ENCODE data around the gene DCLRE1B.

DCLRE1B gene

DNA sequence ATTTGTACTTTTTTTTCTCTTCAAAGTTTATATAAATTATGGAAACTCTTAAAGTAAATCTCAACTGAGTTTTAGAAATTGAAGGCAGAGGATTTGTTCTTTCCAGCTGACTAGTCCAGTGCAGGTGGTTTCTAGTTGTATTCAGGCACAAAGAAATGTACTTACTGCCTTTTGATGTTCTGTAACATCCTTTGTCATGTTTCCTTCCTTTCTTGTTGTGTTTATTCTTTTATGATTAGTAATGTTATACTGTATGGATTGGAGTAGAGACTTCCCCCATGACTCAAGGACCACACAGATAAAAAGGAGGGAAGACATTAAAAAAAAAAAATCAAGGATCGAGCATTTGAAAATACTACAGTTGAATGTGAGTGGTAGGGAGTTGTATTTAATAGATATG is 32.0 kb downstream of the DCLRE1B start:
- in situ Hi-C loops (cut with HindIII; ENCODE audit: low sequenced_read_pairs), result no loop called here

DNA sequence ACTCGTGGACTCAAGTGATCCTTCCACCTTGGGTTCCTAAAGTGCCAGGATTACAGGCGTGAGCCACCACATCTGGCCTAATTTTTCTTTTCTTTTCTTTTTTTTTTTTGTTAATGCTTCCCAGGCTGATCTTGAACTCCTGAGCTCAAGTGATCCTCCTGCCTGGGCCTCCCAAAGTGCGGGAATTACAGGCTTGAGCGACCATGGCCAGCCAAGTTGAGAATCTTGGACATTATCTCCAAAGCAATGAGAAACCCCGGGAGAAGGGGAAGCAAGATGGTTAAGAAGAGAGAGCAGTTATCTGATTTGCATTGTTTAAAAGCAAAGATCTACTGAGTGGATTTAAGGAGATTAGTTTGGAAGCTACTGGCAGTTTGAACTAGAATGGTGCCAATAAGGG is 33.1 kb downstream of the DCLRE1B start:
- TF ChIP-seq, protein P1, sequence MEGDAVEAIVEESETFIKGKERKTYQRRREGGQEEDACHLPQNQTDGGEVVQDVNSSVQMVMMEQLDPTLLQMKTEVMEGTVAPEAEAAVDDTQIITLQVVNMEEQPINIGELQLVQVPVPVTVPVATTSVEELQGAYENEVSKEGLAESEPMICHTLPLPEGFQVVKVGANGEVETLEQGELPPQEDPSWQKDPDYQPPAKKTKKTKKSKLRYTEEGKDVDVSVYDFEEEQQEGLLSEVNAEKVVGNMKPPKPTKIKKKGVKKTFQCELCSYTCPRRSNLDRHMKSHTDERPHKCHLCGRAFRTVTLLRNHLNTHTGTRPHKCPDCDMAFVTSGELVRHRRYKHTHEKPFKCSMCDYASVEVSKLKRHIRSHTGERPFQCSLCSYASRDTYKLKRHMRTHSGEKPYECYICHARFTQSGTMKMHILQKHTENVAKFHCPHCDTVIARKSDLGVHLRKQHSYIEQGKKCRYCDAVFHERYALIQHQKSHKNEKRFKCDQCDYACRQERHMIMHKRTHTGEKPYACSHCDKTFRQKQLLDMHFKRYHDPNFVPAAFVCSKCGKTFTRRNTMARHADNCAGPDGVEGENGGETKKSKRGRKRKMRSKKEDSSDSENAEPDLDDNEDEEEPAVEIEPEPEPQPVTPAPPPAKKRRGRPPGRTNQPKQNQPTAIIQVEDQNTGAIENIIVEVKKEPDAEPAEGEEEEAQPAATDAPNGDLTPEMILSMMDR (IDR thresholded peaks at IDR 0.05; ENCODE audit: low read depth, low read length), result no peak
- DNase-seq (ENCODE audit: low read depth, low spot score), result no peak
- no peak overlapping the region for H3K4me3 ChIP-seq (ENCODE audit: low read depth, low read length)
- in situ Hi-C loops (cut with HindIII; ENCODE audit: low sequenced_read_pairs), result no loop called here

More for the DNA sequence above, 32.0 kb downstream of the DCLRE1B start:
- TF ChIP-seq, protein P1 (IDR thresholded peaks at IDR 0.05; ENCODE audit: low read depth, low read length), result no peak
- no peak overlapping the region for H3K4me3 ChIP-seq (ENCODE audit: low read depth, low read length)
- DNase-seq (ENCODE audit: low read depth, low spot score), result no peak

DNA sequence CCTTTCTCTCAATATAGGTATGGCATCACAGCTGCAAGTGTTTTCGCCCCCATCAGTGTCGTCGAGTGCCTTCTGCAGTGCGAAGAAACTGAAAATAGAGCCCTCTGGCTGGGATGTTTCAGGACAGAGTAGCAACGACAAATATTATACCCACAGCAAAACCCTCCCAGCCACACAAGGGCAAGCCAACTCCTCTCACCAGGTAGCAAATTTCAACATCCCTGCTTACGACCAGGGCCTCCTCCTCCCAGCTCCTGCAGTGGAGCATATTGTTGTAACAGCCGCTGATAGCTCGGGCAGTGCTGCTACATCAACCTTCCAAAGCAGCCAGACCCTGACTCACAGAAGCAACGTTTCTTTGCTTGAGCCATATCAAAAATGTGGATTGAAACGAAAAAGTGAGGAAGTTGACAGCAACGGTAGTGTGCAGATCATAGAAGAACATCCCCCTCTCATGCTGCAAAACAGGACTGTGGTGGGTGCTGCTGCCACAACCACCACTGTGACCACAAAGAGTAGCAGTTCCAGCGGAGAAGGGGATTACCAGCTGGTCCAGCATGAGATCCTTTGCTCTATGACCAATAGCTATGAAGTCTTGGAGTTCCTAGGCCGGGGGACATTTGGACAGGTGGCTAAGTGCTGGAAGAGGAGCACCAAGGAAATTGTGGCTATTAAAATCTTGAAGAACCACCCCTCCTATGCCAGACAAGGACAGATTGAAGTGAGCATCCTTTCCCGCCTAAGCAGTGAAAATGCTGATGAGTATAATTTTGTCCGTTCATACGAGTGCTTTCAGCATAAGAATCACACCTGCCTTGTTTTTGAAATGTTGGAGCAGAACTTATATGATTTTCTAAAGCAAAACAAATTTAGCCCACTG is 35.5 kb downstream of the DCLRE1B start:
- DNase-seq (ENCODE audit: low read depth, low spot score), result no peak
- H3K4me3 ChIP-seq (ENCODE audit: low read depth, low read length), result no peak overlapping the region
- TF ChIP-seq, protein P1 (IDR thresholded peaks at IDR 0.05; ENCODE audit: low read depth, low read length), result no peak
- in situ Hi-C loops (cut with HindIII; ENCODE audit: low sequenced_read_pairs), result no loop called here

DNA sequence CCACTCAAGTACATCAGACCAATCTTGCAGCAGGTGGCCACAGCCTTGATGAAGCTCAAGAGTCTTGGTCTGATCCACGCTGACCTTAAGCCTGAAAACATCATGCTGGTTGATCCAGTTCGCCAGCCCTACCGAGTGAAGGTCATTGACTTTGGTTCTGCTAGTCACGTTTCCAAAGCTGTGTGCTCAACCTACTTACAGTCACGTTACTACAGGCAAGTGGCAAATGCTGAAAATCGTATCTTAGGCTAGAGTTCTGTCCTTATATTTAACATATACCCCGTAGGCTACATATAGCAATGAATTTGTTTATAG is 36.1 kb downstream of the DCLRE1B start:
- no peak overlapping the region for H3K4me3 ChIP-seq (ENCODE audit: low read depth, low read length)
- DNase-seq (ENCODE audit: low read depth, low spot score), result no peak
- TF ChIP-seq, protein P1 (IDR thresholded peaks at IDR 0.05; ENCODE audit: low read depth, low read length), result no peak
- in situ Hi-C loops (cut with HindIII; ENCODE audit: low sequenced_read_pairs), result no loop called here

DNA sequence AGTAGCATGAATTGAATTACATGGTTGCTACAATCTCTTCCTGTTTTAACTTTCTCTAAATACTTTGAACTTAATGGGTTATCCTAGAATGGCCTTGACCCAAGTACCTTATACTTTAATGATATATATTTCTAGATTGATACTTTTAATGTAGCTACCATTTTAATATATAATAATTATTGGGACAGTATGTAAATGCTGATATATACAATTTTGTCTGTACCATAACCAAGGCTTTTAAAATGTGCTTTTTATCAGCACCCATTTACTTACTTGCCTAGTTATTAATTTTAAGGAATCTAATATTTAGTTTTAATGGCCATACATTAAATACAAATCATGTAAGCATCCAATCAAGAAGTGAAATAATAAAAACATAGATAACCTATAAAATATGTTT is 37.4 kb downstream of the DCLRE1B start:
- TF ChIP-seq, protein P1 (IDR thresholded peaks at IDR 0.05; ENCODE audit: low read depth, low read length), result no peak
- no peak overlapping the region for H3K4me3 ChIP-seq (ENCODE audit: low read depth, low read length)
- no peak for DNase-seq (ENCODE audit: low read depth, low spot score)
- in situ Hi-C loops (cut with HindIII; ENCODE audit: low sequenced_read_pairs), result no loop called here

DNA sequence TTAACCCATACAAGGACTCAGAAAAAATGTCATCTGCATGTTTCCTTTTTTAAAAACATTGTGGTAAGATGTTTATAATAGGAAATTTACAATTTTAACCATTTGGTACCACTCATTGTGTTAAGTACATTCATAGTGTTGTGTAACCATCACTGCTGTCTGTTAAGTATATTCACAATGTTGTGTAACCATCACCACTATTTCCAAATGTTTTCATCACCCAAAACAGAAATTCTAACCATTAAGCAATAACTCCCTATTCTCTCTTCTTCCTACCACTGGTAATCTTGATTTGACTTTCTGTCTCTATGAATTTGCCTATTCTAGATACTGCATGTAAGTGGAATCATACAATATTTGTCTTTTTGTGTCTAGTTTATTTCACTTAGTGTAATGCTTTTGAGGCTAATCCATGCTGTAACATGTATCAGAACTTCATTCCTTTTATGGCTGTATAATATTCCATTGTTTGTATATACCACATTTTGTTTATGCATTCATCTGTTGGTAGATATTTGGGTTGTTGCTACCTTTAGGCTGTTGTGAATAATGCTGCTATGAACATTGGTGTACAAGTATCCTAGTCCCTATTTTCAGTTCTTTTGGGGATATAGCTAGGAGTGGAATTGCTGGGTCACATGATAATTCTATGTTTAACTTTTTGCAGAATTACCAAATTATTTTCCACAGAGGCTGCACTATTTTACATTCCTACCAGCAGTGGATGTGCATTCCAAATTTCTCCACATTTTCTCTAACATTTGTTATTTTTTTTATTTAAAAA is 38.1 kb downstream of the DCLRE1B start:
- H3K4me3 ChIP-seq (ENCODE audit: low read depth, low read length), result no peak overlapping the region
- in situ Hi-C loops (cut with HindIII; ENCODE audit: low sequenced_read_pairs), result no loop called here
- no peak for DNase-seq (ENCODE audit: low read depth, low spot score)
- TF ChIP-seq, protein P1 (IDR thresholded peaks at IDR 0.05; ENCODE audit: low read depth, low read length), result no peak
